SK-N-MC (cell line): Measurements from ENCODE around the gene ANKRD60.

Experiments
- EZH2 ChIP-seq: fragments of 200-600 bp; sonication (generic); IDR thresholded peaks from one replicate; pipeline ENCODE4 v1.6.1; 2017; ENCODE audit warnings: antibody characterized with exemption
- FOXP2 ChIP-seq: optimal IDR thresholded peaks from 2 replicates; pipeline ENCODE3; 2011; ENCODE audit warnings: mild to moderate bottlenecking, moderate library complexity; ENCODE audit not compliant: insufficient read depth; ENCODE audit errors: extremely low read length, control extremely low read depth
- POLR2AphosphoS5 ChIP-seq: IDR thresholded peaks from 2 replicates; pipeline ENCODE4 v1.6.1; 2012; ENCODE audit warnings: mild to moderate bottlenecking, low read depth, low read length, borderline replicate concordance

- TF ChIP-seq POLR2AphosphoS5 (no peak), EZH2 (no peak), FOXP2 (no peak)
Observed at GRCh38 chr20:58228103-58228483, 360 bp downstream of the ANKRD60 start.
